Prostate gland (tissue), 2 donors: ENCODE measurements around the gene MIS12. TPM values are rescaled to one million over a fixed set of nuclear protein-coding genes. Genes with fewer than 3 reads are reported as not detected.

Experiments used
- DNase-seq: peaks from one replicate; pipeline ENCODE4 v3.0.0-alpha.2; 2019; ENCODE audit warnings: low spot score
- H3K27ac ChIP-seq, 2 donors: fragments of 200-600 bp; sonication (generic); 2 replicates each; pipeline ENCODE4 v1.5.1; 2017 to 2019
- H3K27me3 ChIP-seq: fragments of 200-600 bp; sonication (generic); replicated peaks from 2 replicates; pipeline ENCODE4 v1.5.1; 2019; ENCODE audit not compliant: insufficient read depth
- H3K36me3 ChIP-seq, 2 donors: fragments of 200-600 bp; sonication (generic); 1 replicate in 1 of 2; 2 replicates in 1 of 2; pipeline versions ENCODE4 v1.5.1 to v1.8.1; 2017 to 2019
- H3K4me1 ChIP-seq: fragments of 200-600 bp; sonication (generic); replicated peaks from 2 replicates; pipeline ENCODE4 v1.5.1; 2019
- H3K4me3 ChIP-seq, 2 donors: fragments of 200-600 bp; sonication (generic); 2 replicates each; pipeline ENCODE4 v1.5.1; 2017 to 2019
- H3K9me3 ChIP-seq: fragments of 200-600 bp; sonication (generic); 2 replicates; pipeline ENCODE4 v1.5.1; 2017
- CTCF ChIP-seq, 4 experiments: fragments of 200-600 bp in 2 of 4; fragments of 450-650 bp in 2 of 4; sonication (generic) in 2 of 4; IDR thresholded peaks; 1 replicate in 3 of 4; 2 replicates in 1 of 4; pipeline ENCODE4 v1.5.1; 2016 to 2019; ENCODE audit warnings: antibody characterized with exemption in 4 of 4, mild to moderate bottlenecking in 2 of 4, moderate library complexity in 2 of 4
- POLR2A ChIP-seq: fragments of 450-650 bp; IDR thresholded peaks from one replicate; pipeline ENCODE4 v1.6.1; 2016; ENCODE audit warnings: antibody characterized with exemption, mild to moderate bottlenecking
- POLR2AphosphoS5 ChIP-seq: sonication (generic); formaldehyde crosslinking; IDR thresholded peaks from one replicate; pipeline ENCODE4 v1.6.1; 2017; ENCODE audit warnings: antibody characterized with exemption
- WGBS: methylation state at CpG from one replicate; pipeline ENCODE4 v1.1.5; 2018; 5-methylcytosine and 5-hydroxymethylcytosine counted together
- intact Hi-C: fragments of 100-400 bp; cut with DNase I; formaldehyde crosslinking; loops from one replicate; pipeline ENCODE4 v1.14.2; 2022
- total RNA-seq, 2 donors: library from RNA; depleted of rRNA; stranded (reverse); fragments of >200 nt; gene quantifications; one replicate each; pipeline ENCODE4 v1.1.0, GENCODE V29; 2016

The MIS12 gene
- total RNA-seq, 2 donors from 2014 or later: 7.9 to 18.7 TPM

- H3K27me3 ChIP-seq: no peaks in the 10 kb centered on the region
- H3K4me1 ChIP-seq: no peaks in the 10 kb centered on the region
- intact Hi-C loops: no loop called here
- 64% methylated on average over 10 of the region's 11 CpGs for WGBS
- TF ChIP-seq POLR2AphosphoS5: no peak
- no peak for TF ChIP-seq CTCF (IDR thresholded peaks at IDR 0.05)
- TF ChIP-seq POLR2A: no peak
- no peaks in the 10 kb centered on the region for H3K36me3 ChIP-seq
- H3K9me3 ChIP-seq: no peaks in the 10 kb centered on the region
- no peak overlapping the region for H3K4me3 ChIP-seq
- no peak overlapping the region for H3K27ac ChIP-seq
- DNase-seq: no peak
Observed at GRCh38 chr17:5536866-5537650, 50.7 kb downstream of the MIS12 start.

- Histone ChIP-seq H3K27me3 (no peaks in the 10 kb centered on the region), H3K36me3 (no peaks in the 10 kb centered on the region), H3K9me3 (no peaks in the 10 kb centered on the region), H3K4me3 (no peak overlapping the region), H3K4me1 (no peaks in the 10 kb centered on the region), H3K27ac (peak overlapping the region in 1 of 2 donors; percentile 52)
- no peak for DNase-seq
- TF ChIP-seq CTCF (IDR thresholded peaks at IDR 0.05) (no peak), POLR2AphosphoS5 (no peak), POLR2A (no peak)
- intact Hi-C loops: no loop called here
- 92% methylated on average over 8 of the region's 8 CpGs for WGBS
Observed at GRCh38 chr17:5539286-5539685, 52.9 kb downstream of the MIS12 start.

- WGBS: 77% methylated on average over 7 of the region's 7 CpGs
- no peaks in the 10 kb centered on the region for H3K36me3 ChIP-seq
- TF ChIP-seq POLR2A: no peak
- TF ChIP-seq POLR2AphosphoS5: peak; percentile 20
- DNase-seq: no peak
- no peaks in the 10 kb centered on the region for H3K4me1 ChIP-seq
- no peaks in the 10 kb centered on the region for H3K9me3 ChIP-seq
- intact Hi-C loops: no loop called here
- no peaks in the 10 kb centered on the region for H3K27me3 ChIP-seq
- H3K4me3 ChIP-seq: no peak overlapping the region
- peak overlapping the region; percentile 37 to 52 for H3K27ac ChIP-seq
Observed at GRCh38 chr17:5540321-5540720, 54.0 kb downstream of the MIS12 start.

Other genes with a start within 250 kb of the MIS12 start
- 10 to 100 TPM; 38.9 to 54.7 TPM for gene RABEP1, start 204.3 kb upstream of the MIS12 start, total RNA-seq
- 100 to 1,000 TPM in 1 of 2 donors, 10 to 100 TPM in 1; 64.8 to 105 TPM for gene NUP88, start 66.9 kb upstream of the MIS12 start, total RNA-seq
- gene RPAIN, start 66.4 kb upstream of the MIS12 start, total RNA-seq: 10 to 100 TPM; 39.2 to 51.1 TPM
- 100 to 1,000 TPM; 140 to 146 TPM for gene C1QBP, start 47.4 kb upstream of the MIS12 start, total RNA-seq
- 10 to 100 TPM; 11.9 to 13.2 TPM for gene DHX33, start 17.6 kb upstream of the MIS12 start, total RNA-seq
- 10 to 100 TPM; 37.9 to 47.3 TPM for gene DERL2, start 388 bp upstream of the MIS12 start, total RNA-seq
- 10 to 100 TPM; 10.7 to 29.9 TPM for gene NLRP1, start 97.9 kb downstream of the MIS12 start, total RNA-seq